H9 (cell line): ENCODE measurements around the gene CRISPLD2. TPM values are rescaled to one million over a fixed set of nuclear protein-coding genes. Genes with fewer than 3 reads are reported as not detected.

Experiments used
- DNase-seq: peaks from one replicate; pipeline ENCODE4 v3.0.0-alpha.2; 2017
- H2AFZ ChIP-seq: one replicate; pipeline ENCODE4 v1.6.1; 2013; ENCODE audit warnings: mild to moderate bottlenecking, low read length, control low read depth, moderate library complexity
- H2AK5ac ChIP-seq: 2 replicates; pipeline ENCODE4 v1.6.1; 2013; ENCODE audit warnings: low read length, control low read depth, mixed read lengths; ENCODE audit not compliant: insufficient read length
- H2BK120ac ChIP-seq: one replicate; pipeline ENCODE4 v1.6.1; 2013; ENCODE audit warnings: low read depth, mild to moderate bottlenecking, low read length, control low read depth, inconsistent platforms; ENCODE audit not compliant: poor library complexity, severe bottlenecking
- H2BK12ac ChIP-seq: 2 replicates; pipeline ENCODE4 v1.6.1; 2013; ENCODE audit warnings: low read length, control low read depth, mixed read lengths, low read depth; ENCODE audit not compliant: insufficient read length
- H2BK15ac ChIP-seq: 2 replicates; pipeline ENCODE4 v1.6.1; 2013; ENCODE audit warnings: low read depth, low read length, control low read depth
- H2BK20ac ChIP-seq: one replicate; pipeline ENCODE4 v1.6.1; 2013; ENCODE audit warnings: low read depth, mild to moderate bottlenecking, low read length, control low read depth, inconsistent platforms; ENCODE audit not compliant: poor library complexity, severe bottlenecking
- H2BK5ac ChIP-seq: 2 replicates; pipeline ENCODE4 v1.6.1; 2013; ENCODE audit warnings: low read length, control low read depth, mixed read lengths; ENCODE audit not compliant: insufficient read length
- H3K14ac ChIP-seq: 2 replicates; pipeline ENCODE4 v1.6.1; 2013; ENCODE audit warnings: low read length, control low read depth; ENCODE audit not compliant: insufficient read depth
- H3K18ac ChIP-seq: 2 replicates; pipeline ENCODE4 v1.6.1; 2013; ENCODE audit warnings: low read depth, mild to moderate bottlenecking, mixed read lengths, low read length, control low read depth; ENCODE audit not compliant: insufficient read length
- H3K23ac ChIP-seq: 2 replicates; pipeline ENCODE4 v1.6.1; 2013; ENCODE audit warnings: low read length, control low read depth, mixed read lengths, low read depth; ENCODE audit not compliant: insufficient read length
- H3K23me2 ChIP-seq: 2 replicates; pipeline ENCODE4 v1.6.1; 2013; ENCODE audit warnings: low read depth, mild to moderate bottlenecking, mixed read lengths, low read length, control low read depth; ENCODE audit not compliant: insufficient read length, poor library complexity, severe bottlenecking
- H3K27ac ChIP-seq: 2 replicates; pipeline ENCODE4 v1.5.1; 2013; ENCODE audit warnings: low read length, control low read depth, mixed read lengths, low read depth; ENCODE audit not compliant: insufficient read length
- H3K27me3 ChIP-seq: 2 replicates; pipeline ENCODE4 v1.6.1; 2013; ENCODE audit warnings: low read length, control low read depth, inconsistent platforms; ENCODE audit not compliant: insufficient read depth
- H3K4ac ChIP-seq: 2 replicates; pipeline ENCODE4 v1.6.1; 2013; ENCODE audit warnings: low read depth, mild to moderate bottlenecking, control low read depth, inconsistent platforms, low read length, moderate library complexity
- H3K4me1 ChIP-seq: 2 replicates; pipeline ENCODE4 v1.6.1; 2013; ENCODE audit warnings: low read length, control low read depth, inconsistent platforms; ENCODE audit not compliant: insufficient read depth
- H3K4me2 ChIP-seq: 2 replicates; pipeline ENCODE4 v1.6.1; 2013; ENCODE audit warnings: low read length, control low read depth, mixed read lengths; ENCODE audit not compliant: insufficient read length, insufficient read depth
- H3K56ac ChIP-seq: 2 replicates; pipeline ENCODE4 v1.6.1; 2013; ENCODE audit warnings: low read depth, mild to moderate bottlenecking, mixed read lengths, low read length, control low read depth; ENCODE audit not compliant: insufficient read length
- H3K79me1 ChIP-seq: 2 replicates; pipeline ENCODE4 v1.6.1; 2013; ENCODE audit warnings: low read depth, mild to moderate bottlenecking, moderate library complexity, low read length, control low read depth, inconsistent platforms; ENCODE audit not compliant: insufficient read depth, poor library complexity, severe bottlenecking
- H3K79me2 ChIP-seq: 2 replicates; pipeline ENCODE4 v1.6.1; 2013; ENCODE audit warnings: low read length, control low read depth, inconsistent platforms; ENCODE audit not compliant: insufficient read depth
- H3K9ac ChIP-seq: 2 replicates; pipeline ENCODE4 v1.6.1; 2013; ENCODE audit warnings: low read length, control low read depth, mixed read lengths; ENCODE audit not compliant: insufficient read length; ENCODE audit errors: extremely low read depth
- H3K9me3 ChIP-seq: one replicate; pipeline ENCODE4 v1.6.1; 2013; ENCODE audit warnings: low read depth, low read length, inconsistent platforms; ENCODE audit not compliant: control insufficient read depth
- H3T11ph ChIP-seq: one replicate; pipeline ENCODE4 v1.6.1; 2013; ENCODE audit warnings: mild to moderate bottlenecking, low read length, control low read depth, inconsistent platforms
- H4K20me1 ChIP-seq: one replicate; pipeline ENCODE4 v1.6.1; 2013; ENCODE audit not compliant: control insufficient read depth, insufficient read length, insufficient read depth
- H4K5ac ChIP-seq: 2 replicates; pipeline ENCODE4 v1.6.1; 2013; ENCODE audit warnings: low read depth, mild to moderate bottlenecking, mixed read lengths, low read length, control low read depth; ENCODE audit not compliant: insufficient read length
- H4K8ac ChIP-seq: replicated peaks from 2 replicates; pipeline ENCODE4 v1.6.1; 2013; ENCODE audit warnings: low read length, control low read depth, mixed read lengths, low read depth; ENCODE audit not compliant: insufficient read length
- H4K91ac ChIP-seq: 2 replicates; pipeline ENCODE4 v1.6.1; 2013; ENCODE audit warnings: low read depth, mild to moderate bottlenecking, moderate library complexity, mixed read lengths, low read length, control low read depth; ENCODE audit not compliant: insufficient read length
- H3K27ac Mint-ChIP-seq, 3 experiments: 2 replicates in 2 of 3; 3 replicates in 1 of 3; pipeline ENCODE4 v1.8.0; 2020 to 2021; ENCODE audit warnings: mixed read lengths in 3 of 3, mild to moderate bottlenecking in 1 of 3, moderate library complexity in 1 of 3
- H3K27me3 Mint-ChIP-seq: 2 replicates; pipeline ENCODE4 v1.8.0; 2021; ENCODE audit warnings: low read depth, mild to moderate bottlenecking, moderate library complexity, mixed read lengths
- H3K36me3 Mint-ChIP-seq, 3 experiments: 2 replicates in 2 of 3; 3 replicates in 1 of 3; pipeline ENCODE4 v1.8.0; 2020 to 2021; ENCODE audit warnings: low read depth in 3 of 3, mixed read lengths in 3 of 3; ENCODE audit not compliant: insufficient read depth in 1 of 3
- H3K4me1 Mint-ChIP-seq, 2 experiments: 2 replicates each; pipeline ENCODE4 v1.8.0; 2020; ENCODE audit warnings: mixed read lengths in 2 of 2
- H3K4me3 Mint-ChIP-seq, 2 experiments: 2 replicates in 1 of 2; 3 replicates in 1 of 2; pipeline ENCODE4 v1.8.0; 2020 to 2021; ENCODE audit warnings: mild to moderate bottlenecking in 2 of 2, mixed read lengths in 2 of 2, moderate library complexity in 1 of 2
- H3K9me3 Mint-ChIP-seq, 2 experiments: 2 replicates in 1 of 2; 3 replicates in 1 of 2; pipeline ENCODE4 v1.8.0; 2020; ENCODE audit warnings: mild to moderate bottlenecking in 2 of 2, mixed read lengths in 2 of 2, moderate library complexity in 1 of 2
- WGBS: extraction: QIAGEN DNeasy Blood & Tissue Kit; methylation state at CpG from one replicate; pipeline ENCODE4 v1.1.7; 2013; ENCODE audit warnings: missing lambda C conversion rate, low lambda C conversion rate, mixed read lengths; ENCODE audit not compliant: insufficient read length; ENCODE audit errors: extremely low coverage; 5-methylcytosine and 5-hydroxymethylcytosine counted together
- total RNA-seq: library from RNA; stranded (reverse); gene quantifications from 2 replicates; pipeline ENCODE4 v1.2.1, GENCODE V29; 2021
- TF ChIP-seq, protein P1 (sequence below): fragments of 200-600 bp; sonication (generic); conservative IDR thresholded peaks from 3 replicates; pipeline ENCODE4 v1.8.0; 2021; ENCODE audit warnings: antibody characterized with exemption, mild to moderate bottlenecking

CRISPLD2 gene
- total RNA-seq, 1 experiment from 2014 or later, result 2.3 TPM

DNA sequence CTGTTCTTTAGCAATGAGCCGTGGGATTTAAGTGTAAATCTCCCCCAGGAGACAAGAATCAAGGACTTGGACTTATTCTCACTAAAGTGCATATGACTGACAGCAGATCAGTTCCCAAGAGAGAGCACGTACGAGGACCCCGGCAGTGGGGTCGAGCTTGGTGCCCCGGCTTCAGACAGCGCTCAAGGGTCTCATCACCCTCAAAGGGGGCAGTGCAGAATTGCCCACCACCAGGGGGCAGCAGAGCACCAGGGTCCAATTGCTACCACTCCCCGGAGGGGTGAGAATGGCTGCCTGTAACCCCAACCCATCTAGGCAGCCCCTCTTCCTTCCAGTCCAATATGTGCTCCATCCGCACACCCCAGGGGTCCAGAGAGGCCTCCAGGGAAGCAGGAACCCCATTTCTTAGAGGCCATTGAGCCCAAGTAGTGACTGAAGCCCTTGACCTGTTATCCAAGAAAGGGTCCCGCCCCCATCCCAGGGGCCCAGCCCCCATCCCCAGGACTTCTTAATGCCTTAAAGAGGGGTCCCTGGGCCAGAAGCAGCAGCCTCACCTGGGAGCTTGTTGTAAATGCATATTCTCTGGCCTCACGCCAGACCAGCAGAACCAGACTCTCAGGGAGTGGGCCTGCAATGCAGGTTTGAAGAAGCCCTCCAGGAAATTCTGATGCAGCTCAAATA lies 105.4 kb downstream of the CRISPLD2 start:
- H3K27ac ChIP-seq, result no peak overlapping the region
- peaks cover 2% of the 10 kb centered on the region; the same call in 1 of the 2 replicates for H3K27me3 Mint-ChIP-seq
- H3K18ac ChIP-seq, result no peak overlapping the region
- no peak overlapping the region for H2BK12ac ChIP-seq
- H3K14ac ChIP-seq, result no peak overlapping the region
- no peaks in the 10 kb centered on the region; the same call in 1 of the 2 replicates for H3K4me1 ChIP-seq
- H3K9ac ChIP-seq, result no peak overlapping the region
- DNase-seq, result peak; percentile 69
- no peak overlapping the region for H4K5ac ChIP-seq
- no peak overlapping the region for H2AFZ ChIP-seq
- no peak overlapping the region for H4K8ac ChIP-seq
- no CpG with 5 or more reads among the region's 11 CpGs for WGBS
- H3K56ac ChIP-seq, result no peak overlapping the region
- no peak overlapping the region for H3K4me2 ChIP-seq
- H3K9me3 ChIP-seq, result no peaks in the 10 kb centered on the region
- H3K79me2 ChIP-seq, result no peaks in the 10 kb centered on the region
- no peaks in the 10 kb centered on the region for H3K23me2 ChIP-seq
- no peak overlapping the region for H3T11ph ChIP-seq
- H2BK5ac ChIP-seq, result no peak overlapping the region
- no peak overlapping the region for H2AK5ac ChIP-seq
- peaks cover 5 to 19% of the 10 kb centered on the region in 2 experiments; a peak in 2 of 4 replicates for H3K4me1 Mint-ChIP-seq
- no peak overlapping the region for H3K4ac ChIP-seq
- no peak overlapping the region for H3K23ac ChIP-seq
- H2BK15ac ChIP-seq, result no peak overlapping the region
- no peak overlapping the region for H4K91ac ChIP-seq
- no peaks in the 10 kb centered on the region for H3K36me3 Mint-ChIP-seq
- H3K4me3 Mint-ChIP-seq, result no peak overlapping the region; a peak in 1 of 5 replicates
- H3K27ac Mint-ChIP-seq, result no peak overlapping the region
- H4K20me1 ChIP-seq, result no peaks in the 10 kb centered on the region
- no peaks in the 10 kb centered on the region for H3K27me3 ChIP-seq
- no peaks in the 10 kb centered on the region for H3K9me3 Mint-ChIP-seq
- no peak overlapping the region for H2BK20ac ChIP-seq
- H2BK120ac ChIP-seq, result no peak overlapping the region
- H3K79me1 ChIP-seq, result no peaks in the 10 kb centered on the region
- TF ChIP-seq, protein P1, sequence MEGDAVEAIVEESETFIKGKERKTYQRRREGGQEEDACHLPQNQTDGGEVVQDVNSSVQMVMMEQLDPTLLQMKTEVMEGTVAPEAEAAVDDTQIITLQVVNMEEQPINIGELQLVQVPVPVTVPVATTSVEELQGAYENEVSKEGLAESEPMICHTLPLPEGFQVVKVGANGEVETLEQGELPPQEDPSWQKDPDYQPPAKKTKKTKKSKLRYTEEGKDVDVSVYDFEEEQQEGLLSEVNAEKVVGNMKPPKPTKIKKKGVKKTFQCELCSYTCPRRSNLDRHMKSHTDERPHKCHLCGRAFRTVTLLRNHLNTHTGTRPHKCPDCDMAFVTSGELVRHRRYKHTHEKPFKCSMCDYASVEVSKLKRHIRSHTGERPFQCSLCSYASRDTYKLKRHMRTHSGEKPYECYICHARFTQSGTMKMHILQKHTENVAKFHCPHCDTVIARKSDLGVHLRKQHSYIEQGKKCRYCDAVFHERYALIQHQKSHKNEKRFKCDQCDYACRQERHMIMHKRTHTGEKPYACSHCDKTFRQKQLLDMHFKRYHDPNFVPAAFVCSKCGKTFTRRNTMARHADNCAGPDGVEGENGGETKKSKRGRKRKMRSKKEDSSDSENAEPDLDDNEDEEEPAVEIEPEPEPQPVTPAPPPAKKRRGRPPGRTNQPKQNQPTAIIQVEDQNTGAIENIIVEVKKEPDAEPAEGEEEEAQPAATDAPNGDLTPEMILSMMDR, result peak; percentile 92
